DOHH2 (cell line): Measurements from ENCODE around the gene BTBD7.

Experiments used
- EZH2phosphoT487 ChIP-seq: fragments of 200-600 bp; sonication (generic); IDR thresholded peaks from 2 replicates; pipeline ENCODE4 v1.6.1; 2017; ENCODE audit warnings: borderline replicate concordance, mild to moderate bottlenecking, antibody characterized with exemption, low read length, moderate library complexity, mixed read lengths
- TF ChIP-seq, protein P1 (sequence below): fragments of 200-600 bp; sonication (generic); IDR thresholded peaks from one replicate; pipeline ENCODE4 v1.5.1; 2014; ENCODE audit warnings: antibody characterized with exemption, mild to moderate bottlenecking, low read depth, low read length; ENCODE audit not compliant: poor library complexity, severe bottlenecking

GRCh38 chr14:93331002-93331727 lies 1.7 kb downstream of the BTBD7 start:
- TF ChIP-seq, protein P1, sequence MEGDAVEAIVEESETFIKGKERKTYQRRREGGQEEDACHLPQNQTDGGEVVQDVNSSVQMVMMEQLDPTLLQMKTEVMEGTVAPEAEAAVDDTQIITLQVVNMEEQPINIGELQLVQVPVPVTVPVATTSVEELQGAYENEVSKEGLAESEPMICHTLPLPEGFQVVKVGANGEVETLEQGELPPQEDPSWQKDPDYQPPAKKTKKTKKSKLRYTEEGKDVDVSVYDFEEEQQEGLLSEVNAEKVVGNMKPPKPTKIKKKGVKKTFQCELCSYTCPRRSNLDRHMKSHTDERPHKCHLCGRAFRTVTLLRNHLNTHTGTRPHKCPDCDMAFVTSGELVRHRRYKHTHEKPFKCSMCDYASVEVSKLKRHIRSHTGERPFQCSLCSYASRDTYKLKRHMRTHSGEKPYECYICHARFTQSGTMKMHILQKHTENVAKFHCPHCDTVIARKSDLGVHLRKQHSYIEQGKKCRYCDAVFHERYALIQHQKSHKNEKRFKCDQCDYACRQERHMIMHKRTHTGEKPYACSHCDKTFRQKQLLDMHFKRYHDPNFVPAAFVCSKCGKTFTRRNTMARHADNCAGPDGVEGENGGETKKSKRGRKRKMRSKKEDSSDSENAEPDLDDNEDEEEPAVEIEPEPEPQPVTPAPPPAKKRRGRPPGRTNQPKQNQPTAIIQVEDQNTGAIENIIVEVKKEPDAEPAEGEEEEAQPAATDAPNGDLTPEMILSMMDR: no peak
- TF ChIP-seq EZH2phosphoT487: no peak
